Measurements from ENCODE around the gene ATP2B1.

- TF ChIP-seq, protein P1, sequence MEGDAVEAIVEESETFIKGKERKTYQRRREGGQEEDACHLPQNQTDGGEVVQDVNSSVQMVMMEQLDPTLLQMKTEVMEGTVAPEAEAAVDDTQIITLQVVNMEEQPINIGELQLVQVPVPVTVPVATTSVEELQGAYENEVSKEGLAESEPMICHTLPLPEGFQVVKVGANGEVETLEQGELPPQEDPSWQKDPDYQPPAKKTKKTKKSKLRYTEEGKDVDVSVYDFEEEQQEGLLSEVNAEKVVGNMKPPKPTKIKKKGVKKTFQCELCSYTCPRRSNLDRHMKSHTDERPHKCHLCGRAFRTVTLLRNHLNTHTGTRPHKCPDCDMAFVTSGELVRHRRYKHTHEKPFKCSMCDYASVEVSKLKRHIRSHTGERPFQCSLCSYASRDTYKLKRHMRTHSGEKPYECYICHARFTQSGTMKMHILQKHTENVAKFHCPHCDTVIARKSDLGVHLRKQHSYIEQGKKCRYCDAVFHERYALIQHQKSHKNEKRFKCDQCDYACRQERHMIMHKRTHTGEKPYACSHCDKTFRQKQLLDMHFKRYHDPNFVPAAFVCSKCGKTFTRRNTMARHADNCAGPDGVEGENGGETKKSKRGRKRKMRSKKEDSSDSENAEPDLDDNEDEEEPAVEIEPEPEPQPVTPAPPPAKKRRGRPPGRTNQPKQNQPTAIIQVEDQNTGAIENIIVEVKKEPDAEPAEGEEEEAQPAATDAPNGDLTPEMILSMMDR (IDR thresholded peaks at IDR 0.05) = no peak
- TF ChIP-seq POLR2A (IDR thresholded peaks at IDR 0.05) = no peak
Observed at GRCh38 chr12:89736995-89737394, 28.4 kb upstream of the ATP2B1 start.
